MM.1S (cell line): Measurements from ENCODE around the gene CYP4F3.

Experiments used
- DNase-seq: peaks from one replicate; pipeline ENCODE4 v3.0.0-alpha.2; 2015
- H2AFZ ChIP-seq: fragments of 300-600 bp; sonication (generic); 2 replicates; pipeline ENCODE4 v1.6.0; 2016; ENCODE audit warnings: antibody characterized with exemption, low read length
- H3F3A ChIP-seq: fragments of 300-600 bp; sonication (generic); 2 replicates; pipeline ENCODE4 v1.6.1; 2016; ENCODE audit warnings: mild to moderate bottlenecking, antibody characterized with exemption, low read length, moderate library complexity, mixed read lengths; ENCODE audit not compliant: insufficient read depth
- H3K27ac ChIP-seq: fragments of 300-600 bp; sonication (generic); 2 replicates; pipeline ENCODE4 v1.5.1; 2016; ENCODE audit warnings: mild to moderate bottlenecking, low read length
- H3K27me3 ChIP-seq: fragments of 300-600 bp; sonication (generic); replicated peaks from 2 replicates; pipeline ENCODE4 v1.6.0; 2016; ENCODE audit warnings: low read length; ENCODE audit not compliant: insufficient read depth
- H3K36me3 ChIP-seq: fragments of 300-600 bp; sonication (generic); replicated peaks from 2 replicates; pipeline ENCODE4 v1.6.1; 2016; ENCODE audit warnings: mild to moderate bottlenecking, low read length, mixed read lengths; ENCODE audit not compliant: insufficient read depth
- H3K4me1 ChIP-seq: fragments of 300-600 bp; sonication (generic); 2 replicates; pipeline ENCODE4 v1.6.1; 2016; ENCODE audit warnings: low read length, mixed read lengths
- H3K4me2 ChIP-seq: fragments of 300-600 bp; sonication (generic); 2 replicates; pipeline ENCODE4 v1.6.0; 2016; ENCODE audit warnings: low read depth, low read length
- H3K4me3 ChIP-seq: fragments of 300-600 bp; sonication (generic); 2 replicates; pipeline ENCODE4 v1.5.1; 2016; ENCODE audit warnings: low read length, mixed read lengths
- H3K79me2 ChIP-seq: fragments of 300-600 bp; sonication (generic); 2 replicates; pipeline ENCODE4 v1.6.1; 2016; ENCODE audit warnings: mixed run types, low read length, mixed read lengths
- H3K9ac ChIP-seq: fragments of 300-600 bp; sonication (generic); 2 replicates; pipeline ENCODE4 v1.6.1; 2016; ENCODE audit warnings: low read length, mixed read lengths
- H3K9me2 ChIP-seq: fragments of 300-600 bp; sonication (generic); replicated peaks from 2 replicates; pipeline ENCODE4 v1.6.1; 2016; ENCODE audit warnings: mild to moderate bottlenecking, low read length, mixed read lengths; ENCODE audit not compliant: insufficient read depth
- H3K9me3 ChIP-seq: fragments of 300-600 bp; sonication (generic); replicated peaks from 2 replicates; pipeline ENCODE4 v1.6.1; 2016; ENCODE audit warnings: mild to moderate bottlenecking, low read length, mixed read lengths; ENCODE audit not compliant: insufficient read depth
- H4K20me1 ChIP-seq: fragments of 300-600 bp; sonication (generic); 2 replicates; pipeline ENCODE4 v1.6.1; 2016; ENCODE audit warnings: mild to moderate bottlenecking, low read length, moderate library complexity, mixed read lengths; ENCODE audit not compliant: insufficient read depth
- CTCF ChIP-seq: fragments of 300-600 bp; sonication (generic); IDR thresholded peaks from 2 replicates; pipeline ENCODE4 v1.5.1; 2016; ENCODE audit warnings: antibody characterized with exemption, low read length, mixed read lengths
- EZH2 ChIP-seq: fragments of 300-600 bp; sonication (generic); optimal IDR thresholded peaks from 2 replicates; pipeline ENCODE3; 2017; ENCODE audit warnings: low read depth, mild to moderate bottlenecking, antibody characterized with exemption, low read length, mixed read lengths
- EZH2phosphoT487 ChIP-seq: fragments of 300-600 bp; sonication (generic); IDR thresholded peaks from 2 replicates; pipeline ENCODE4 v1.6.1; 2018; ENCODE audit warnings: antibody characterized with exemption, low read length

CYP4F3 gene

DNA sequence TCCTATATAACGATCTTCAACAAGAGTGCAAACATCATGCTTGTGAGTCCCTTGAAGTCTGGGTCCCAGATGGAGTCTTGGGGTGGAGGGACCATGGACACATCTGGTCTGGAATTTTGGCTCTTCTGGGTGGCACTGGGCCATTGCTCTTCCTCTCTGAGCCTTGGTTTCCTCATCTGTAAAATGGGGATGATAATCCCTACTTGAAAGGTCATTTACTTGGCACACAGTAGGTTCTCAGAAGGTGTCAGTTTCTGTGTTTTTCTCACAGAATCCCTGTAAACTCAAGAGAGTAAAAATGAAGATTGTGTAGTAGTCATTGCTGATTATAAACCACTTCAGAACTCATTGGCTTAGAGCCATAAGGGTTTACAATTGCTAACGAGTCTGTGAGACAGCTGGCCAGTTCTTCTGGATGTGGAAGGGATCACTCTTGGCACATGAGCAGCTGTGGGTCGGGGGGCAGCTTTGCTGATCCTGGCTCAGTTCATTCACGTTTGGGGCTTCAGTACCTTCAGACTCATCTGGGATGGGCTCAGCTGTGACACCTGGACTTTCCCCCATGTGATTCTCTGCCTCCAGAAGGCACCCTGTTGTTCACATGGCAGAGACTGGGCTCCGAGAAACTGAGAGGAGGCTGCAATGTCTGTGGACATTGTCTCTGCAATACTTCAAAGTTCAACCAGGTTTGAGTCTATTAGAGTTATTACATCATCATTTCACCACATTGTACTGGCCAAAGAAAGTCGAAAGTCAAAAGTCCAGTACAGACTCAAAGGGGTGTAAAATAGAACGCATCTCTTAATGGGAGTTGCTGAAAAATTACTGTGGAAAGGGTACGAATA lies 40.0 kb downstream of the CYP4F3 start:
- no peak overlapping the region for H3K9ac ChIP-seq
- H3K9me3 ChIP-seq = no peaks in the 10 kb centered on the region
- no peaks in the 10 kb centered on the region for H3K9me2 ChIP-seq
- DNase-seq = no peak
- H3K4me2 ChIP-seq = no peak overlapping the region
- no peaks in the 10 kb centered on the region for H4K20me1 ChIP-seq
- TF ChIP-seq CTCF (no peak), EZH2phosphoT487 (no peak), EZH2 (no peak)
- no peaks in the 10 kb centered on the region for H3K79me2 ChIP-seq
- H3K4me3 ChIP-seq = no peak overlapping the region
- no peak overlapping the region for H3K27ac ChIP-seq
- H3K36me3 ChIP-seq = no peaks in the 10 kb centered on the region
- H2AFZ ChIP-seq = no peak overlapping the region
- H3F3A ChIP-seq = no peaks in the 10 kb centered on the region
- H3K4me1 ChIP-seq = no peaks in the 10 kb centered on the region
- H3K27me3 ChIP-seq = peaks cover 3% of the 10 kb centered on the region; the same call in 1 of the 2 replicates

DNA sequence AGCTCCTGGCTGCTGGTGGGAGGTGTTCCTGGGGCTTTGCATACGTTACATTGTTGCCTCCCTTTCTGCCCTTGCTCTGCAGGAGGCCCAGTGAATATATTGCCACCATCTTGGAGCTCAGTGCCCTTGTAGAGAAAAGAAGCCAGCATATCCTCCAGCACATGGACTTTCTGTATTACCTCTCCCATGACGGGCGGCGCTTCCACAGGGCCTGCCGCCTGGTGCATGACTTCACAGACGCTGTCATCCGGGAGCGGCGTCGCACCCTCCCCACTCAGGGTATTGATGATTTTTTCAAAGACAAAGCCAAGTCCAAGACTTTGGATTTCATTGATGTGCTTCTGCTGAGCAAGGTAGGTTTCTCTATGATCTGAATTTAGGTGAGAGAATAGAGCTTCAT lies 42.7 kb downstream of the CYP4F3 start:
- Histone ChIP-seq H3K9me2 (no peaks in the 10 kb centered on the region), H3F3A (no peaks in the 10 kb centered on the region), H3K4me1 (no peaks in the 10 kb centered on the region), H3K4me2 (no peak overlapping the region), H3K27ac (no peak overlapping the region), H4K20me1 (no peaks in the 10 kb centered on the region), H3K4me3 (no peak overlapping the region), H3K9ac (no peak overlapping the region), H3K9me3 (no peaks in the 10 kb centered on the region), H3K79me2 (no peaks in the 10 kb centered on the region), H3K36me3 (no peaks in the 10 kb centered on the region), H3K27me3 (peaks cover 3% of the 10 kb centered on the region; the same call in 1 of the 2 replicates), H2AFZ (no peak overlapping the region)
- DNase-seq = no peak
- no peak for TF ChIP-seq EZH2phosphoT487
- TF ChIP-seq EZH2 = no peak
- TF ChIP-seq CTCF = no peak

GRCh38 chr19:15684828-15685227 lies 44.1 kb downstream of the CYP4F3 start:
- no peak for TF ChIP-seq CTCF
- no peak for TF ChIP-seq EZH2phosphoT487
- TF ChIP-seq EZH2 = no peak
- H3K9me2 ChIP-seq = no peaks in the 10 kb centered on the region
- H3K4me3 ChIP-seq = no peak overlapping the region
- no peaks in the 10 kb centered on the region for H4K20me1 ChIP-seq
- no peaks in the 10 kb centered on the region for H3K36me3 ChIP-seq
- peaks cover 11% of the 10 kb centered on the region; the same call in 1 of the 2 replicates for H3K27me3 ChIP-seq
- no peaks in the 10 kb centered on the region for H3F3A ChIP-seq
- no peak for DNase-seq
- H3K27ac ChIP-seq = no peak overlapping the region
- no peak overlapping the region for H3K4me2 ChIP-seq
- H3K9me3 ChIP-seq = no peaks in the 10 kb centered on the region
- H2AFZ ChIP-seq = no peak overlapping the region
- no peak overlapping the region for H3K9ac ChIP-seq
- H3K79me2 ChIP-seq = no peaks in the 10 kb centered on the region
- H3K4me1 ChIP-seq = no peaks in the 10 kb centered on the region
